Measurements from ENCODE around the gene LRIG1.

LRIG1 gene

GRCh38 chr3:66518126-66518525 is 17.3 kb upstream of the LRIG1 start:
- Histone ChIP-seq H3K9me3 (replicated peaks; ENCODE audit: insufficient read depth, low read length) (no peaks in the 10 kb centered on the region), H3K79me2 (ENCODE audit: low read length) (no peaks in the 10 kb centered on the region), H3K4me1 (ENCODE audit: low read length) (no peaks in the 10 kb centered on the region), H3K27me3 (replicated peaks; ENCODE audit: insufficient read depth, low read length) (no peaks in the 10 kb centered on the region), H3K36me3 (replicated peaks; ENCODE audit: insufficient read depth, low read length) (no peaks in the 10 kb centered on the region), H3K27ac (ENCODE audit: low read length) (no peak overlapping the region), H2AFZ (ENCODE audit: low read length) (no peak overlapping the region), H3K4me3 (ENCODE audit: low read length) (no peak overlapping the region), H4K20me1 (ENCODE audit: insufficient read depth, low read length) (no peaks in the 10 kb centered on the region), H3F3A (ENCODE audit: insufficient read depth, low read length) (no peaks in the 10 kb centered on the region), H3K4me2 (ENCODE audit: low read depth, low read length) (no peak overlapping the region), H3K9me2 (replicated peaks; ENCODE audit: insufficient read depth, low read length) (no peaks in the 10 kb centered on the region), H3K9ac (ENCODE audit: low read length) (no peak overlapping the region)
- TF ChIP-seq CTCF (IDR thresholded peaks at IDR 0.05; ENCODE audit: low read length): no peak
- TF ChIP-seq EZH2 (optimal IDR thresholded peaks at IDR 0.05; ENCODE audit: low read depth, low read length): no peak
- TF ChIP-seq EZH2phosphoT487 (IDR thresholded peaks at IDR 0.05; ENCODE audit: low read length): no peak
- no peak for DNase-seq

- Histone ChIP-seq H4K20me1 (ENCODE audit: insufficient read depth, low read length) (no peaks in the 10 kb centered on the region), H3K36me3 (replicated peaks; ENCODE audit: insufficient read depth, low read length) (no peaks in the 10 kb centered on the region), H3K9me3 (replicated peaks; ENCODE audit: insufficient read depth, low read length) (no peaks in the 10 kb centered on the region), H3K9me2 (replicated peaks; ENCODE audit: insufficient read depth, low read length) (no peaks in the 10 kb centered on the region), H3K79me2 (ENCODE audit: low read length) (no peaks in the 10 kb centered on the region), H3K9ac (ENCODE audit: low read length) (no peak overlapping the region), H3K4me2 (ENCODE audit: low read depth, low read length) (no peak overlapping the region), H3K4me3 (ENCODE audit: low read length) (no peak overlapping the region), H3K27me3 (replicated peaks; ENCODE audit: insufficient read depth, low read length) (no peaks in the 10 kb centered on the region), H2AFZ (ENCODE audit: low read length) (no peak overlapping the region), H3K27ac (ENCODE audit: low read length) (no peak overlapping the region), H3K4me1 (ENCODE audit: low read length) (no peaks in the 10 kb centered on the region), H3F3A (ENCODE audit: insufficient read depth, low read length) (no peaks in the 10 kb centered on the region)
- TF ChIP-seq EZH2phosphoT487 (IDR thresholded peaks at IDR 0.05; ENCODE audit: low read length) (no peak), CTCF (IDR thresholded peaks at IDR 0.05; ENCODE audit: low read length) (no peak), EZH2 (optimal IDR thresholded peaks at IDR 0.05; ENCODE audit: low read depth, low read length) (no peak)
- no peak for DNase-seq
Measured at GRCh38 chr3:66517241-66517640, 16.4 kb upstream of the LRIG1 start.

DNA sequence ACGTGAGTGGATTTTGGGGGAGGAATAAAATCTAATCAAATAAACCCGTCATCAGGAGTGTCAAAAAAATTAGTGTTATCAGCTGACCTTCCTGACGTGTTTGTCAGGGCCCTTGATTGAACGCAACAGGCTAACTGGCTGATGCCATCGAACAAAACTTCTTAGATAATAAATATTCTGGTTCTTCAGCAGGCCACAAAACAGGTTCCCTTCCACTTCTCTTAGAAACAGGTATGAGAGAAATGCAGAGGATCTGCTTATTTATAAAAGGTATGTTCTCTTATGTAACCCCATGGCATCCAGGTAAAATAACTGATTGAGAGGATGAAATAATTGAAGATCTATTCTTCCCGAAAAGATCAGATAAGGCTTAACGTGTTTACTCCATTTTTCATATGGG is 7.6 kb upstream of the LRIG1 start:
- H3K9me2 ChIP-seq (replicated peaks; ENCODE audit: insufficient read depth, low read length): no peaks in the 10 kb centered on the region
- no peaks in the 10 kb centered on the region for H3K36me3 ChIP-seq (replicated peaks; ENCODE audit: insufficient read depth, low read length)
- H2AFZ ChIP-seq (ENCODE audit: low read length): no peak overlapping the region
- no peaks in the 10 kb centered on the region for H4K20me1 ChIP-seq (ENCODE audit: insufficient read depth, low read length)
- no peak overlapping the region for H3K4me2 ChIP-seq (ENCODE audit: low read depth, low read length)
- H3K27me3 ChIP-seq (replicated peaks; ENCODE audit: insufficient read depth, low read length): no peaks in the 10 kb centered on the region
- no peaks in the 10 kb centered on the region for H3K79me2 ChIP-seq (ENCODE audit: low read length)
- H3K9ac ChIP-seq (ENCODE audit: low read length): no peak overlapping the region
- TF ChIP-seq EZH2 (optimal IDR thresholded peaks at IDR 0.05; ENCODE audit: low read depth, low read length) (no peak), EZH2phosphoT487 (IDR thresholded peaks at IDR 0.05; ENCODE audit: low read length) (no peak), CTCF (IDR thresholded peaks at IDR 0.05; ENCODE audit: low read length) (no peak)
- no peak overlapping the region for H3K4me3 ChIP-seq (ENCODE audit: low read length)
- no peaks in the 10 kb centered on the region for H3F3A ChIP-seq (ENCODE audit: insufficient read depth, low read length)
- H3K4me1 ChIP-seq (ENCODE audit: low read length): no peaks in the 10 kb centered on the region
- DNase-seq: no peak
- H3K27ac ChIP-seq (ENCODE audit: low read length): no peak overlapping the region
- H3K9me3 ChIP-seq (replicated peaks; ENCODE audit: insufficient read depth, low read length): no peaks in the 10 kb centered on the region

Measured in MM.1S (cell line).